HG03354 (cell line): Measurements from ENCODE around the gene KLF5.
"Not testable (repeated sequence)": the region's sequence is repeated elsewhere in the genome, so short reads cannot be mapped to it uniquely, and the experiment has no call there.

ENCODE experiments used
- ATAC-seq: cut with Tn5 transposase; IDR thresholded peaks from one replicate; pipeline ENCODE4 v1.9.1; 2021; ENCODE audit warnings: mild to moderate bottlenecking; ENCODE audit not compliant: unreplicated experiment, poor library complexity, severe bottlenecking

KLF5 gene

GRCh38 chr13:73081256-73081915 is 22.6 kb downstream of the KLF5 start:
- ATAC-seq, result no peak

- no peak for ATAC-seq
Measured at GRCh38 chr13:73082471-73082870, 23.7 kb downstream of the KLF5 start.

- ATAC-seq, result no peak
Measured at GRCh38 chr13:73082895-73083294, 24.1 kb downstream of the KLF5 start.

- no peak for ATAC-seq
Measured at GRCh38 chr13:73088332-73088935, 29.6 kb downstream of the KLF5 start.

GRCh38 chr13:73089213-73089612 is 30.4 kb downstream of the KLF5 start:
- no peak for ATAC-seq

DNA sequence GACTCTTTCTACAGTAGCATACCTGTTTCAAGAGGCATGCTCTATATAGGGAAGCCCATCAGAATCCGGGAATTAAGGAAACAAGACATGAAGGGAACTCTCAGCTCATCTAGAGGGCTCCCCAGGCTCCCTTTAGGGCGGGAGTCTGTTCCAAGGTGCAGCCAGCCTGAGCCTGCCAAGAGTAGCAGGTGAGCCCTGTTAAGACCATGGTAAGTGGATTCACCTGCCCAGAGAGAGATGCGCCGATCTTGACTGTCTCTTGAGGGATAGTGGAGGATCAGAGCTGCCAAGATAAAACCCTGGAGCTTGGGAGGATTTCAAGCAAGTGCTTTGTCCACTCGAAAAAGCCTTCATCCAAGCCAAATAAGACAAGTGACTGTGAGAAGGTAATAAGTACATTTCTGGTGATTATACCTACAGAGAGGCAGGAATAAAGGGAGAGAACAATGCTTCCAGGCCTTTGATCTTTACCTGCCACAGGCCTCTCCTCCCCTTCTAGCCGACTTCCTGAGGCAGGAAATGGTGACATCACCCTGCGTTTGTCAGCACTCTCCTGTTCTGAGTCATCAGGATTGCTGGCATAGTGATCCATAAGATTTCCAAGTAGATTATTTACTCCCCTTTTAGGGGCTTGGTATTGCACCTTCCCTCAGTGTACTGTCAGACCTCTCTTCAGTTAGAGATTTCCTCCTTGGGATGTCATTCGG is 31.5 kb downstream of the KLF5 start:
- ATAC-seq, result peak; percentile 64

- ATAC-seq, result no peak
Measured at GRCh38 chr13:73090823-73091187, 32.0 kb downstream of the KLF5 start.

GRCh38 chr13:73092829-73093228 is 34.0 kb downstream of the KLF5 start:
- ATAC-seq, result no peak

- no peak for ATAC-seq
Measured at GRCh38 chr13:73096173-73096572, 37.4 kb downstream of the KLF5 start.

GRCh38 chr13:73096638-73097037 is 37.8 kb downstream of the KLF5 start:
- no peak for ATAC-seq

GRCh38 chr13:73100781-73101180 is 42.0 kb downstream of the KLF5 start:
- ATAC-seq, result not testable (repeated sequence)

DNA sequence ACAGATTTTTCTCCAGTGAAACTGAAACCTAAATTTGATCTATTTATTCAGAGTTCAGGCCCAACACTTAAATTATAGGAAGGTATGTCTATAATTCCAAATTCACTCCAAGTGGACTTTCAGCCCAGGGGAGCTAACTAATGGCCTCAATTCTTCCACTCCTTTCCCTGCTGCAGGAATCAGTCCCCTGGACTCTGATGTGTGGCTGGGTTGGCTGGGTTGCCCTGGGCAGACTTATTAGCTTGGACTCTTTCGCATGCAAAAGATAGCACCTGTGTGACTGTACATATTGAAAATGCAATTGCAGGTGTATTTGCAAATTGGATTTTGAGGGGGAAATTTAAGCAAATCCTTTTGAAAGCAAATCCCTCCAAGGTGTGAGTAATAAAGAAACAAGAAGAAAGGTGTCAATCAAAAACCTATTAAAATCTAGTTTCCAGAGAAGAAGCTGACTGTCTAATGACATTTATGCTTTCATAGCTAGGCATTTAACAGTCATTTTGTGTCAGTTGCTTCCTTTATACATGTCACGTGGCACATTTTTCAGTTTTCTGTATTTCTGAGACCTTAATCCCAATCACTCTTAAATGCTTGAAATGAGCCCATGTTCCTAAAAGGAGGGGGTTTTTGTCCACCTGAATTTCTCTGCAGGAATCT is 42.7 kb downstream of the KLF5 start:
- ATAC-seq, result no peak

GRCh38 chr13:73103238-73103637 is 44.4 kb downstream of the KLF5 start:
- ATAC-seq, result no peak

- no peak for ATAC-seq
Measured at GRCh38 chr13:73106513-73107178, 47.8 kb downstream of the KLF5 start.

GRCh38 chr13:73107481-73107880 is 48.7 kb downstream of the KLF5 start:
- no peak for ATAC-seq

- no peak for ATAC-seq
Measured at GRCh38 chr13:73107970-73108369, 49.2 kb downstream of the KLF5 start.

DNA sequence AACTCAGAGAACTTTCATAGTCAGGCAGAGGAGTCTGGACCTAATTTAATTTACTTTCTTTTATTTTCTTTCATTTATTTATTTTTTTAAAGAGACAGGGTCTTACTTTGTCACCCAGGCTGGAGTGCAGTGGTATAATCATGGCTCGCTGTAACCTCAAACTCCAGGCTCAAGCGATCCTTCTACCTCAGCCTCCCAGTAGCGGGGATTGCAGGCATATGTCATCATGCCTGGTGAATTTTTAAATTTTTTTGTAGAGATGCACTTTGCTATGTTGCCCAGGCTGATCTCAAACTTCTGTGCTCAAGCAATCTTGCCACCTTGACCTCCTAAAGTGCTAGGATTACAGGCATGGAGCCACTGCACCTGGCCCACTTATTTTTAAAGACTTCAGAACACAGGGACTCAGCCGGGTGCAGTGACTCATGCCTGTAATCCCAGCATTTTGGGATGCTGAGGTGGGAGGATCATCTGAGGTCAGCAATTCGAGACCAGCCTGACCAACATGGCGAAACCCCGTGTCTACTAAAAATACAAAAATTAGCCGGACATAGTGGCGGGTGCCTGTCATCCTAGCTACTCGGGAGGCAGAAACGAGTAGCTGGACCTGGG is 50.6 kb downstream of the KLF5 start:
- ATAC-seq, result no peak

GRCh38 chr13:73109969-73110368 is 51.2 kb downstream of the KLF5 start:
- no peak for ATAC-seq

GRCh38 chr13:73110814-73111213 is 52.0 kb downstream of the KLF5 start:
- ATAC-seq, result no peak

- ATAC-seq, result no peak
Measured at GRCh38 chr13:73111331-73111730, 52.5 kb downstream of the KLF5 start.
